Measurements from ENCODE around the gene RAB11A. TPM values are rescaled to one million over a fixed set of nuclear protein-coding genes. Genes with fewer than 3 reads are reported as not detected.

The RAB11A gene
- total RNA-seq, 2 donors from 2014 or later = 122 to 183 TPM

- peaks cover 33% of the 10 kb centered on the region for H3K36me3 ChIP-seq
- no peaks in the 10 kb centered on the region for H3K9me3 ChIP-seq
Observed at GRCh38 chr15:65904301-65904700, 35.0 kb downstream of the RAB11A start.

GRCh38 chr15:65906396-65906795, 37.1 kb downstream of the RAB11A start:
- no peak overlapping the region for H3K27ac ChIP-seq
- TF ChIP-seq CTCF (IDR thresholded peaks at IDR 0.05) = no peak
- no peaks in the 10 kb centered on the region for H3K9me3 ChIP-seq
- peaks cover 0 to 20% of the 10 kb centered on the region in 2 donors for H3K4me1 ChIP-seq
- no peak for DNase-seq (ENCODE audit: low spot score)
- H3K36me3 ChIP-seq = peaks cover 21% of the 10 kb centered on the region
- no peak overlapping the region for H3K4me3 ChIP-seq
- no peaks in the 10 kb centered on the region for H3K27me3 ChIP-seq

More at GRCh38 chr15:65904301-65904700, 35.0 kb downstream of the RAB11A start:
- no peak for DNase-seq (ENCODE audit: low spot score)
- H3K27ac ChIP-seq = no peak overlapping the region
- H3K4me3 ChIP-seq = no peak overlapping the region
- peaks cover 0 to 20% of the 10 kb centered on the region in 2 donors for H3K4me1 ChIP-seq
- no peaks in the 10 kb centered on the region for H3K27me3 ChIP-seq
- no peak for TF ChIP-seq CTCF (IDR thresholded peaks at IDR 0.05)

- H3K27ac ChIP-seq = no peak overlapping the region
- H3K9me3 ChIP-seq = no peaks in the 10 kb centered on the region
- H3K36me3 ChIP-seq = peaks cover 21% of the 10 kb centered on the region
- no peak for DNase-seq (ENCODE audit: low spot score)
- H3K4me3 ChIP-seq = no peak overlapping the region
- TF ChIP-seq CTCF (IDR thresholded peaks at IDR 0.05) = no peak
- peaks cover 0 to 10% of the 10 kb centered on the region in 2 donors for H3K4me1 ChIP-seq
- no peaks in the 10 kb centered on the region for H3K27me3 ChIP-seq
Observed at GRCh38 chr15:65907661-65908060, 38.4 kb downstream of the RAB11A start.

GRCh38 chr15:65908876-65909275, 39.6 kb downstream of the RAB11A start:
- Histone ChIP-seq H3K4me3 (no peak overlapping the region), H3K27ac (no peak overlapping the region), H3K4me1 (no peaks in the 10 kb centered on the region), H3K36me3 (peaks cover 19% of the 10 kb centered on the region), H3K9me3 (no peaks in the 10 kb centered on the region), H3K27me3 (no peaks in the 10 kb centered on the region)
- TF ChIP-seq CTCF (IDR thresholded peaks at IDR 0.05) = no peak
- no peak for DNase-seq (ENCODE audit: low spot score)

GRCh38 chr15:65909831-65910230, 40.5 kb downstream of the RAB11A start:
- Histone ChIP-seq H3K36me3 (peaks cover 10% of the 10 kb centered on the region), H3K4me3 (no peak overlapping the region), H3K4me1 (no peaks in the 10 kb centered on the region), H3K27me3 (no peaks in the 10 kb centered on the region), H3K9me3 (no peaks in the 10 kb centered on the region), H3K27ac (no peak overlapping the region)
- no peak for DNase-seq (ENCODE audit: low spot score)
- no peak for TF ChIP-seq CTCF (IDR thresholded peaks at IDR 0.05)

- Histone ChIP-seq H3K4me1 (no peaks in the 10 kb centered on the region), H3K4me3 (no peak overlapping the region), H3K9me3 (no peaks in the 10 kb centered on the region), H3K36me3 (peaks cover 10% of the 10 kb centered on the region), H3K27ac (no peak overlapping the region), H3K27me3 (no peaks in the 10 kb centered on the region)
- no peak for DNase-seq (ENCODE audit: low spot score)
- no peak for TF ChIP-seq CTCF (IDR thresholded peaks at IDR 0.05)
Observed at GRCh38 chr15:65910341-65910740, 41.0 kb downstream of the RAB11A start.

Data from right atrium auricular region (tissue), 2 donors.